GM21367 (cell line): ENCODE data around the gene DOCK4.

Experiments
- ATAC-seq: cut with Tn5 transposase; IDR thresholded peaks from one replicate; pipeline ENCODE4 v1.9.1; 2021; ENCODE audit not compliant: unreplicated experiment

The DOCK4 gene

DNA sequence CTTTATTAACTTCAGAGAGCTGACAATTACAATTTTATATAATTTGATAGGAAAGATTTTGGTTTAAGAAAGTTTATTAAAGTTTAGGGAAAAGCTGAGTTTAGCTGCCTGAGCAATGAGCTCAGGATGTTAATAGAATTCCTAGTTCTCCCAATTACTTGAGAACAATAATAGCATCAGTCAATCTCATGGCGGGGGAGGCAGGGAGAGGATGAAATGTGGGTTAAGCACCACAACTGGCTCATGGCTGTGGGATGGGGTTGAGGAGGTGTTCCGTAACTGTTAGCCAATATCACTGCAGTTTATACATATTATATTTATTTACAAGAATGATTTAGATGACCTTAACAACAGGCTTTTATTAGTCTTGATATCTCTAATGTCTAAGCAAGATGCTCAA, 377.0 kb downstream of the DOCK4 start:
- ATAC-seq = no peak

DNA sequence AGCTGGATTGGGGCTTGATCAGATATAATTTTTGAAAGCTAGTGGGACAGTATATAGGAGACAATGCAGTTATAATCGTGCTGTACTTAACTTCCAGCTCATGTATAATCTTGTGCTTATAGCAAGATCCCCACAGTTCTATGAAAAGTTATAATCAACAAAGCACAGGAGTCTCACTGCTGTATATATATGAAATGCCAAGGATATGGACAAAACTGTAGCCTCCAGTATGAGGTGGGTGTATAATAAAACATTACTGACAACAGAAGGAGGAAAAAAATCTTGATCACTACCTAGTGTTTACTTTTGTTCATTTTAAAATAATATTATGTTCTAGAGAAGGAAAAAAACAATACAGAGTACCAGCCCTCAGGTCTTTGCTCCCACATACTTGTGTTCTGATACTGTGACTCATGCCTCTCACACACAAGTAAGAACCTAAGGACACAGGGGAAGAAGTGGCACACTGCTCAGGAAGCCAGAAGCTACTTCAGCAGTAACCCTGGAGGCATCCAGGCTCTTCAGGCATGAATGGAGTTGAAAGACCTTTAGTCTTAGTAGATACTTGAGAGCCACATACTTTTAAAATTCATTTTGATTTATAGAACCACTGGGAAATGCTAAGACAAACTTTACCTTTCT, 378.2 kb downstream of the DOCK4 start:
- no peak for ATAC-seq

DNA sequence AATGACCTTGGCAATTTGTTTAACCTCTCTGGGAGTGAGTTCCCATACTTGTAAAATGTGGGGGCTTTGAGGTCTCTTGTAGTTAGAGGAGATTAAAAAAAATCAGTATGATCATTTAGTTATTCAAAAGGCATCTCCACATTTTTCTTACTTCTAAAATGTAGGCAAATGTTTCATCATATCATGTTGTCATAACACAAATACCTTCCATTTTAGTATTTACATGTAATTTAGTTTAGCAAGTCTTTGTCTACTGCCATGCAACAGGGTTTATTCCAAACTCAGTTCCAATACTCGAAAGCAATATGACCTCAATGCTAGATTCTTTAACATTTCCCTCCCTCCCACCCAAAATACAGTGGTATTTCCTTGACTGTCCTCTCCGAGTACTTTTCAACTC, 381.2 kb downstream of the DOCK4 start:
- ATAC-seq = no peak

DNA sequence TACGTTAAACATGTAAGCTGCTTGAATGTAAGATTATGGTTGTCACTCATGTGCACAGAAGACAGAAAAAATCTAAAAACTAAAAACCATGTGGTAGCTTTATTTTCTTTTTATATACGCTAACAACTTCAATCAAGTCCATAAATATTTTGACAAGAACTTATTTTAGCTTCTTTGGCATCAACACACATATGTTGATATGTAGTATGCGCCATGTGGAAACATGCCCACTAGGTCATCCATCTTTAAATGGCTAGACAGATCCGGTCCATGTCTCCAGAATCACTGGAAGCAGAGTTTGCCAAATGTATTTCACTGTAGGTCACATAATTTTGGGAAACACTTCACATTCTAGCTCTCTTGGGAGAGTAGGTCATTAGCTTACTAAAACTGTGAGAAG, 382.4 kb downstream of the DOCK4 start:
- ATAC-seq = no peak

GRCh38 chr7:111821046-111821445, 385.2 kb downstream of the DOCK4 start:
- ATAC-seq = no peak

GRCh38 chr7:111820621-111821020, 385.6 kb downstream of the DOCK4 start:
- ATAC-seq = no peak

- no peak for ATAC-seq
Measured at GRCh38 chr7:111820121-111820520, 386.1 kb downstream of the DOCK4 start.

GRCh38 chr7:111815354-111815753, 390.8 kb downstream of the DOCK4 start:
- ATAC-seq = no peak

- ATAC-seq = no peak
Measured at GRCh38 chr7:111813306-111813705, 392.9 kb downstream of the DOCK4 start.

DNA sequence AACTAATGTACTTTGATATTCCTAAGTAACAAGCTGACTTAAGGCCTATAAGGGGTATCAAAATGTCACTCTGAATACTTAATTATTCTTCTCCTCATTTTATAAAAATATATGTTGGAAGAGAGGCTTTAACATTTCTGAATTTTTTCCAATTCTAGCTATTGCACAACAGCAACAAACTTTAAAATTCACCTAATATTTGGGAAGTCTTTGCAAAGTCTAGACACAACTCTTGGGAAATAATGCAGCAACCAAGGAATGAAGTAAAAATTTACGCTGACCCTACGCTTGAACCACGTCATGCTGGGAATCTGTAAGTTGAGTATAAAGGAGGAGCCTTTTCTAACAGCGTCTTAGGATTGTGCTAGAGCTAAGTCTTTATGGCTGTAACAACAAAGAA, 400.0 kb downstream of the DOCK4 start:
- ATAC-seq = no peak

GRCh38 chr7:111803015-111803758, 403.0 kb downstream of the DOCK4 start:
- no peak for ATAC-seq

- ATAC-seq = no peak
Measured at GRCh38 chr7:111802194-111802772, 403.9 kb downstream of the DOCK4 start.

DNA sequence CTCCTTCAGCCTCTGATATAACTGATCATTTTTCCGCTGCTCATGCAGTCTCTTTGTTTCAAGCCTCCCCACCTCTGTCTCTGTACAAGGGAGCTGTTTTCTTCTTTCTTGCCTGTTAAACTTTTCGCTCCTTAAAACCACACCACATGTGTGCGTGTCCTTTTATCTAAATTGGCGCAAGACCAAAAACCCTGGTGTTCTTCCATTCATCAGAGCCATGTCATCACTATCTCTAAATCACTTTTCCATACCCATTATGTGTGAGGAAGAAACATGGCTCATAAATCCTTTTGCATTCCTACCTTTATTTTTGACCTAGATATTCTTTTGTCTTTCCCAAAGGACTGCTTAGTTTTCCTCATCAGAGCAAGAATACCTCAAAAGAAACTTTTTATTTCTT, 404.9 kb downstream of the DOCK4 start:
- ATAC-seq = no peak

DNA sequence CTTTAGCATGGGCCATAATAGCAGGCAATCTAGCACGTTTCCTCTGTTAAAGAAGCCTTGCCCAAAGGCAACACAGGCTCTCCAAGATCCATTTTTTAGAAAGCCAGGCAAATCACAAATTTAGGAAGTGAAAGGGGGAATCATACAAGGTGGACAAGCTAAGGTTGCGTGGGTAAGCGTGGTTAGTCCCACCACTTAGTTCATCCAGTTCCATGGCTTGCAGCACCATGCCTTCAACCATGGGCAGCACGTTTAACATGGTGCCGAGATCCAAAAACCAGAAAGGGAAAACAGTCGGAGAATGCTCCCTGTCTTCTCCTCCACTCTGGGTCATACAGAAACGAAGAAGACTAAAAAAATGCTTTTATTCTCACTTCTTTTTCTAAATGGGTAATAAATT, 409.5 kb downstream of the DOCK4 start:
- ATAC-seq = no peak

GRCh38 chr7:111789870-111790269, 416.3 kb downstream of the DOCK4 start:
- no peak for ATAC-seq

DNA sequence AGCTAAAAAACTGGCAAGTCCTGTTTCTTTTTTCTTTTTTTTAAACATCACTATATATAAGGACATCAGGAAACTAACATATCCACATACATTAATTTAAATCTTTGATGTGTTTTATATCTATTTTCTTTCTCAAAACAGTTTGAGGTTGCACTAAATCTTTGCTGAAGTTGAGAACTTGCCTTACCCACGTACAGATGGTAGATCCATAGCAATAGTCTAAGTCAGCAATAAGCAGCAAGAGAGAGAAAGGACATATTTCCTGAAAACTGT, 417.2 kb downstream of the DOCK4 start:
- no peak for ATAC-seq

GRCh38 chr7:111788286-111789047, 417.7 kb downstream of the DOCK4 start:
- ATAC-seq = no peak

GRCh38 chr7:111787741-111788140, 418.5 kb downstream of the DOCK4 start:
- no peak for ATAC-seq

DNA sequence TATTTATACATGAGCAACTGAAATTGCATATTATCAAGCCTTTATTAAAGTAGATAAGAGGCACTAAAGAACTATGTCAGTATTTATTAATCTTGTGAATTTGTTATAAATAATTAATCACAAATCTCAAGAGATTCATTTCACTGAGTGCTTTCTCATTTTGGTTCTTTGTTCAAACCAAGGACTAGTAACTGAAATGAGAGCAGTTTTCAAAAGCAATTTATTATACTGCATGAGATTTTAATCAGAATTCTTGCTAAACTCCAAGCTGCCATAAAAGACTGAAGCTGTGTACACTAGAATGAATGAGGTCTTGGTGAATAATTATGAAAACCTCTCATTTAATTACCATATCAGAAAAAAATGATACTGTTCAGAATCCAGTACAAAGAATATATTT, 419.1 kb downstream of the DOCK4 start:
- no peak for ATAC-seq

- ATAC-seq = no peak
Measured at GRCh38 chr7:111785076-111785475, 421.1 kb downstream of the DOCK4 start.

DNA sequence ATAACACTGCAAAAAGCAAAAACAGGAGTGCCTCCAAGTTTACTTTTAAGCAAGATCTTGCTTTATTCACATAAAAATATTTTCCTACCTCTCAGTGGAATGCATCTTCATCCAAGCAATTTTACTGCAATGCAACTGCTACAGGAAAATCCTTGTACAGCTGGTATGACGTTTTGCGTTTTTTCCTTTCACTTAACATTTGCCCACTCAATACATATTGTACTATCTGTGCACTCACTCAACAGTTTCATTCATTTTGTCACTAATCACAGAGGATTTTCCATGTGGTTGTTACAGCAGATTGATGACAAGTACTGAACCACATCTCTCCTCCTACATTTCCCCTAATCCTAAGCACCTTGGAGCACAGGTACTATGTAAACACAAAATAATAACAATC, 421.9 kb downstream of the DOCK4 start:
- no peak for ATAC-seq

DNA sequence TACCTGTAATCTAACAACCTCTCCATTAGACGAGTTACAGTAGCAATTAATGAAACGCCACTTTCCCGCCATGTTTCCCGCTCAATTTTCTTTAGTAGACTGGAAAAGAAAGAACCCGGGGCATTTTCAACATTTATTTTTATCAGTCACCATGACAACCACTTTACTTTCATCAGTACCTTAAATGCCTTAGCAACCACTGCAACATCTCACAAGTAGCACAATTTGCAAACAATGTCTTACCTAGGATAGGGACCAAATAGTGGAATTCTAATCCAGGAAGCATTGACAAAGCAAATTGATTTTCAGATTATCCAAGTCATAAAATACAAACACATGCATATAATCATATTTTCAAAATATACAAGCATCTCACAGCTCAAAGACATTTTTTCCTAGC, 422.3 kb downstream of the DOCK4 start:
- no peak for ATAC-seq
